ENCODE data around the gene TMEM143. TPM values are rescaled to one million over a fixed set of nuclear protein-coding genes. Genes with fewer than 3 reads are reported as not detected.

Gene TMEM143
- total RNA-seq, 1 experiment from 2014 or later = 15.2 TPM

- DNase-seq = no peak
- WGBS (ENCODE audit: extremely low coverage, insufficient read length, low lambda C conversion rate) = no CpG with 5 or more reads among the region's 4 CpGs
- Histone ChIP-seq H3K79me1 (ENCODE audit: insufficient read depth, low read depth, low read length, poor library complexity, severe bottlenecking) (no peaks in the 10 kb centered on the region), H4K91ac (ENCODE audit: insufficient read length, low read depth, low read length) (no peak overlapping the region), H2BK15ac (ENCODE audit: low read depth, low read length) (no peak overlapping the region), H2BK120ac (ENCODE audit: low read depth, low read length, poor library complexity, severe bottlenecking) (no peak overlapping the region), H3K27ac (ENCODE audit: insufficient read length, low read depth, low read length) (no peak overlapping the region), H3K56ac (ENCODE audit: insufficient read length, low read depth, low read length) (no peak overlapping the region), H3K23me2 (ENCODE audit: insufficient read length, low read depth, low read length, poor library complexity, severe bottlenecking) (no peaks in the 10 kb centered on the region), H2BK5ac (ENCODE audit: insufficient read length, low read length) (no peak overlapping the region), H3K23ac (ENCODE audit: insufficient read length, low read depth, low read length) (no peak overlapping the region), H3K79me2 (ENCODE audit: insufficient read depth, low read length) (0 out of 2 replicates have a peak, but pooled peaks cover 1% of the 10 kb centered on the region), H3T11ph (ENCODE audit: low read length) (no peak overlapping the region), H4K5ac (ENCODE audit: insufficient read length, low read depth, low read length) (no peak overlapping the region), H3K27me3 (ENCODE audit: insufficient read depth, low read length) (no peaks in the 10 kb centered on the region; the same call in 1 of the 2 replicates), H3K14ac (ENCODE audit: insufficient read depth, low read length) (no peak overlapping the region), H3K18ac (ENCODE audit: insufficient read length, low read depth, low read length) (no peak overlapping the region), H4K20me1 (ENCODE audit: control insufficient read depth, insufficient read depth, insufficient read length) (no peaks in the 10 kb centered on the region), H4K8ac (replicated peaks; ENCODE audit: insufficient read length, low read depth, low read length) (no peak overlapping the region), H2AFZ (ENCODE audit: low read length) (no peak overlapping the region), H3K4me1 (ENCODE audit: insufficient read depth, low read length) (no peaks in the 10 kb centered on the region), H2BK20ac (ENCODE audit: low read depth, low read length, poor library complexity, severe bottlenecking) (no peak overlapping the region), H3K4me2 (ENCODE audit: insufficient read depth, insufficient read length, low read length) (no peak overlapping the region), H3K9me3 (ENCODE audit: control insufficient read depth, low read depth, low read length) (no peaks in the 10 kb centered on the region), H3K4ac (ENCODE audit: low read depth, low read length) (no peak overlapping the region), H2BK12ac (ENCODE audit: insufficient read length, low read depth, low read length) (no peak overlapping the region), H2AK5ac (ENCODE audit: insufficient read length, low read length) (no peak overlapping the region), H3K9ac (ENCODE audit: extremely low read depth, insufficient read length, low read length) (no peak overlapping the region)
- Mint-ChIP-seq H3K4me1 (peaks cover 5 to 16% of the 10 kb centered on the region in 2 experiments; a peak in 3 of 4 replicates), H3K9me3 (no peaks in the 10 kb centered on the region), H3K4me3 (no peak overlapping the region), H3K27ac (no peak overlapping the region), H3K27me3 (ENCODE audit: low read depth) (peaks cover 45% of the 10 kb centered on the region), H3K36me3 (ENCODE audit: insufficient read depth in 1 of 3, low read depth in 3 of 3) (no peaks in the 10 kb centered on the region)
- no peak for TF ChIP-seq CTCF (conservative IDR thresholded peaks at IDR 0.05)
Observed at GRCh38 chr19:48370955-48371354, 7.2 kb upstream of the TMEM143 start.
